TTC549 (cell line): ENCODE data around the gene ZNF135.
A peak's percentile ranks its signal among the peaks of the same experiment; 100 is the strongest.

ENCODE experiments used
- FAIRE-seq: peaks from 2 replicates; lab custom pipeline; 2012; peaks lifted over from hg19 to GRCh38; lab: Jason Lieb, UNC

Gene ZNF135

DNA sequence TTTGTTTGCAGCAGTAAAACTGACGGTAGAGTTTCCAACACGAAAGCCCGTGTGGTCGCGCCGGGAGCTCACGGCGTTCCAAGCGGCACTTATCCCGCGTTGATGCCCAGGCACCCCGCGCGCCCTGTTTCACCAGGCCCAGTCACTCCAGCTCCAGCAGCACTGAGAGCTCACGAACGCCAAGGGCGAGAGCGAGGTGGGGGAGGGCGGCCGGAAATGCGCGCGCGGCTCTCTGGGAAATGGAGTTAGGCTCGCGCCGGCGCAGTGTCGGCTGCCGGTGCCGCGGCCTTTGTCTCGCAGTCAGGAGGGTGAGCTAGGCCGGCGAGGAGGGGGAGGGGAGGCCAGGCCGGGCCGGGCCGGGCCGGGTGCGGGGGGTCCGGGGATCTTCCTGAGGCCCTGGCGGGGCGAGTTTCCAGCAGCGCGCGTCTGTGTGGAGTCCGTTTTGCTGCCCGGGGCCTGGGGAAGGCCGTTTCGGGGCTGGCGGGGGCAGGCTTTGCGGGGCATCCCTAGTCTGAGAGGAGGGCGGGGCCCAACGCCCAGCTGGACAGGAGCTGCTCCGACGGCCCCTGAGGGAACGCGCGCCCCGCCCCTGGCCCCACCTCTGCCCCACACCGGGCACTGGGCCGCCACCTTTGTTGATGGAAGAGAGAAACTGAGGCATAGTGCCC, at the start of gene ZNF135:
Gene ZNF135 (plus strand): TSS at position 280 of the 668 bp plus-strand sequence. CDS start 721 bp downstream, outside the sequence.
- FAIRE-seq = no peak

DNA sequence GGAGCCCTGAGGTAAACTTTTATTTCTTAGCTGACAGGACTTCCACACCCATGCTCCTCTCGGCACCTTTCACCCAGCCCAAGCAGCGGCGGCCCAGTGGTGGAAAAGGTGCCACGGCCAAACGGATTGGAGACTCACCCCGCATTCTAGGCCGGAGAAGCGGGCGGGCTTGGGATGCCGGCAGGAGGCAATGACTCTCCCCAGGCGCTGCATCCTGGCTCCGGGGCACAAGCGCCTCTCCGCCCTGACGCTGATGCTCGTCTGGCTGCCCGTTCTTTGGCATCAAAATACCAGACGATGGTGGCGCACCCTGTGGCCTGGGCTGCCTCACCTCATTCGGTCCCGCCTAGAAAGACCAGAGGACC, 49.8 kb upstream of the ZNF135 start:
- FAIRE-seq = no peak

GRCh38 chr19:58009666-58010301, 49.3 kb upstream of the ZNF135 start:
- FAIRE-seq = no peak

DNA sequence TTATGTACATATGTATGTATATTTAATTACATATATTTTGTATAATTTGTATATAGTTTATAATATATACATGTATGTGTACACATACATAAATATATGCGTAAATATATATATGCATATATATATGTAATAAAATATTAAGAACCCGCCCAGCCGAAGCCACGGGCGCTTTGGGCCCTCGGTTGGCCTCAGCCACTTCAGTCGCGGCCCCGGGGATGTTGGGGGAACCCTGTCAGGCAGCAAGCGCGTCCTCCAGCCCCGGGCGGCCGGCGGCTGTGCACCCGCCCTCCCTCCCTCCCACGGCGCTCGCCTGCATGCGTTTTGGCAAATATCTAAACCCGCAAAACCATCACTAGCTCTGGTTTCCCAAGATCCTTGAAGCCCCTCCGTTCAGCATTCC, 48.6 kb upstream of the ZNF135 start:
- no peak for FAIRE-seq

- no peak for FAIRE-seq
Measured at GRCh38 chr19:58014141-58014540, 44.9 kb upstream of the ZNF135 start.

GRCh38 chr19:58020129-58020528, 39.0 kb upstream of the ZNF135 start:
- FAIRE-seq = no peak

- no peak for FAIRE-seq
Measured at GRCh38 chr19:58021541-58022282, 37.4 kb upstream of the ZNF135 start.

DNA sequence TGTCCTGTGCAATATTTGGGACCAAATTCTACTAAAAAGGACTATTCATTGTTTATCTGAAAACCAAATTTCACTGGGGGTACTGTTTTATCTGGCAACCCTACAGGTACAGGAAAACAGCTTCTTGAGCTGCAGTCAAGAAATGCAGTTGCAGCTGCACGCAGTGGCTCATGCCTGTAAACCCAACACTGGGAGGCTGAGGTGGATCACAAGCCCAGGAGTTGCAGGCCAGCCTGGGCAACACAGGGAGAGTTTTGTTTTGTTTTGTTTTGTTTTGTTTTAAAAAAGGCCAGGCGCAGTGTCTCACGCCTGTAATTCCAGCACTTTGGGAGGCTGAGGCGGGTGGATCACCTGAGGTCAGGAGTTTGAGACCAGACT, 36.8 kb upstream of the ZNF135 start:
- FAIRE-seq = no peak

GRCh38 chr19:58024661-58025060, 34.4 kb upstream of the ZNF135 start:
- no peak for FAIRE-seq

DNA sequence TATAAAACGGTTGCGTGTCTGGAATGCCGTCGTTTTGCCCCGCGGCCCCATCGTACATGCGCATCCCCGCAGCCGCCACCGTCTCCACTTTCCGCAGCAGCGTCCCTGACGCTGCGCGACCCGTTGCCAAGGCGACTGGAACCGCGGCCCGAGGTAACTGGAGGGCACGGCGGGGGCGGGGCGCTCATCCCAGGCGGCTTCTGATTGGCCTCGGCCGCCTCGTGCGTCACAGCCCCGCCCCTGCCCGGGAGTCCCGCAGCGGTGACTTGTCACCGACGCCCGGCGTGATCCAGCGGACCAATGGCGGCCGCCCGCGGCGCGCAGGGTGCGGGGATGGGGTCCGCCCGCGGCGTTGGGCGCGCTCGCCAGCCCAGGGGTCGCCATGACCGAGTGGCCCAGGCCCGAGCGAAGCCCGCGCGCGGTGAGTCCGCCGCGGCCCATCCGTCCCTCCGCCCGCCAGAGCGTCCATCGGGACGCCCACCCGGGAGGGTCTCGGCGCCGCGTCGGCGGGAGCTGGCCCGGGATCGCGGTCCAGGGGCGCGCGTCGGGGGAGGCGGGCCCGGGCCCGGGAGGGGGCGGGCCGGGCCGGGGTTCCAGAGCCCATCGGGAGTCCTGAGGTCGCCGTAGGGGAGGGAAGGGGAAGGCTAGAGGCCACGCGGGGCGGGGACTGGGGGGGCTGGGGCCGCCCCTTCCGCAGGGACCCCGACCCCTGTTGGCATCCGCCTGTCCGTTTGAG, 25.2 kb upstream of the ZNF135 start, which contains the start of gene ZSCAN1:
Gene ZSCAN1 (plus strand): TSS at position 285 of the 736 bp plus-strand sequence. CDS start 3,812 bp downstream, outside the sequence.
- peak; percentile 13 for FAIRE-seq

DNA sequence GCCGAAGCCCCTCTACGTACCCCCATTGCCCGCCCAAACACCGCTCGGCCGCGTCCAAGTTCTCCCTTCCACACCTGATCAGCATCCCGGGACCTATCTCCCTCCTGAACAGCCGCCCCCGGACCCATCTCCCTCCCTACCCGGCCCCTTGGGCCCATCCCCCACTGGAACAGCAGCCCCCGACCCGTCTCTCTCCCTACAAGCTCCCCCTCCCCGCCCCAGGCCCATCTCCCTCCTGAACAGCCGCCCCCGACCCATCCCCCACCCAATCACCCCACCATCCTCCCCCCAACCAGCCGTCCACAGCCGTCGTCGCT, 24.6 kb upstream of the ZNF135 start:
- no peak for FAIRE-seq

- no peak for FAIRE-seq
Measured at GRCh38 chr19:58035863-58036262, 23.2 kb upstream of the ZNF135 start.

DNA sequence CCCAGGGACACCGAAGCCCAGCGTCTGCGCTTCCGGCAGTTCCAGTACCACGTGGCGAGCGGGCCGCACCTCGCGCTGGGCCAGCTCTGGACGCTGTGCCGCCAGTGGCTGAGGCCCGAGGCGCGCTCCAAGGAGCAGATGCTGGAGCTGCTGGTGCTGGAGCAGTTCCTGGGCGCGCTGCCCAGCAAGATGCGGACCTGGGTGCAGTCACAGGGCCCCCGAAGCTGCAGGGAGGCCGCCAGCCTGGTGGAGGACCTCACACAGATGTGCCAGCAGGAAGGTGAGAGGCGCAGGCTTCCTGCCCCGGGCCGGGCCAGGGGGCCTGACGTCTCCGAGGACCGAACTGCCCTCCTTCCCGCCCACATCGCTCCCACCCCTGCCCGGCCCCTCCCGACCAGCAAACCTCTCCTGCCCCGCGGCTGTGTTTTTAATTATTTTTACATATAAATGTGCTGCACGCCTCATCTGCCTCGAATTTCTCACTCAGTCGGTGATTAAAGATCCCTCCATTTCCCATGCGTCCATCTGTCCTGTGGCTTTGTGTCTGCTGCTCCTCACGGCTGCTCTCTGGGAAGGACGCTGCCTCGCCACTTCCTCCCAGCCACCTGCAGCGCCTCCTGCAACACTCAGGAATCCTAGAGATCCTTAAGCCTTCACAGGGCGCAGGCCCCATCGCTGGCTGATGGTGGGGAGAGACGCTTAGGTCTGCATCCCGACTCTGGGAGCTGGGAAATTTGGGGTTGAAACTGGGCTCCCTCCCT, 21.0 kb upstream of the ZNF135 start:
- no peak for FAIRE-seq

DNA sequence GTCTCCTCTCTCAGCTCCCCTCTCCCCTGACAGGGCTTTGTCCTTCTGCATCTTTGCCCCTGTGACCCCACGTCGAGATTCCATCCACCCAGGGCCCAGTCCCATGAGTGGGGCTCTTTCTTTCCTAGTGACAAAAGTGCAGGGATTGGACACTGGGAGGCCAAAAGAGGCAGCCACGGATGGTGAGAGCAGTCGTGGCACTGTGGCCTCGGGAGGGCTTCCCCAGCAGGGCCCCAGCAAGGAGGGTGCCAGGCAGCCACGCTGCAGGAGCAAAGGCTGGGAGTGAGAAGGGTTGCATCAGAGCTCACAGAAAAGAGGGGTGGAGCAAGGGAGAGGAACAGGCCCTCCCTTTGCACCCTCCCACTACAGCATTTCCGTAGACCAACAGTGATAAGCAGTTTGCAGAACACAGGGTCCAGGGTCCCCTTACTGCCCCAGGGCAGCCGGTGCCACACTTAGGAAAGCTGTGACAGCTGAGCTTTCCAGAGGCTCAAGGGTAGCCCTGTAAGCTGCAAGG, 20.3 kb upstream of the ZNF135 start:
- no peak for FAIRE-seq

DNA sequence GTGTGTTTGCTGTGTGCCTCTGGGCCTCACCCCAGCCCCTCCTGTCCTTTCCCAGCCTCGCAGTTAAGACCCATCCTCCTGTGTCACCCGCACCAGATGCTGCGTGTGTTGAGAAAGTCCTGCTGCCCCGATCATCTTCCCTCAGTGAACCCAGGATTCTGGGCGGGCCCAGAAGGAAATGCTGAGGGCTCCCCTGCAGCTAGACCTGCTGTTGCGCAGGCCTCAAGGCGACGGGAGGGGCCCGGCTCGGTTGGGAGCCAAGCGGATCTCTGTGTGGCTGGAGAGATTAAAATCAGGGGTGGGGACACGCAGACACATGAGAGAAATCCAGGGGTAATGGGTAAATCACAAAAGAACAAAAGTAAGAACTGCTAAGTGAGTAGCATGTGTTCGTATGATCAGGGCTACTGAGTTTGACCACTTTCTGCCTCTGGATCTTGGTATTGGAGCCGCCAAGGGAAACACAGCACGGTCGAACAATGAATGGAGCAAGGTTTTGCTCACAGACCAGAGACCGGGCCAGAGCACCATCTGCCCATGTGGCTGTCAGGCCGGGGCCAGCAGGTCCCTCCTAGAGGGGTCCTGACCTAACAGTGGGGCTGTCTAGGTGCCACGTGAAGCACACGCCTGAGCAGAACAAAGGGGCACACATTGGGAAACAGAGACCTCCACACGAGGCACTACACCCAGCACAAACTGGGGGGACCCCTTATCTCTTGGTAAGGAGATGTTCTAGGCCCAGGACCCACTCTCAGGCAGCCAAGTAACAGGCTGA, 18.1 kb upstream of the ZNF135 start:
- no peak for FAIRE-seq

- FAIRE-seq = no peak
Measured at GRCh38 chr19:58042495-58043340, 16.4 kb upstream of the ZNF135 start.

DNA sequence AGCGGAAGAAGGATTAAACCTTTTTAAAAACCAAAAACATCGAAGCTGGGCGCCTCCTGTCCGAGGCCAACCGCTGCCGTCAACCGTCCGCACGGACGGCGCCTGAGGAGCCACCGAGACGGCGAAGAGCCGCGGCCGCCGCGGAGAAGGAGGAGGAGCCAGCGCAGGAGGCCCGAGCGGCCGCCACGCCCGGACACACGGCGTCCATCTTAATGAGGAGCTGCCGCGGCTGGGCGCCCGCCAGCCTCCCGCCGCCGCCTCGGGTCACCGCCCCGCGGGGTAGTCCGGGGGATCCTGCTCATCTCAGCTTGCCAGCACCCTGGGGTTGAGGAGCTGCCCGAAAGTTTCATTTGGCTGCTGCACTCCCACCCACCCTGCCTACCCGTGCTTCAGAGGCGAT, 14.7 kb upstream of the ZNF135 start:
- no peak for FAIRE-seq

DNA sequence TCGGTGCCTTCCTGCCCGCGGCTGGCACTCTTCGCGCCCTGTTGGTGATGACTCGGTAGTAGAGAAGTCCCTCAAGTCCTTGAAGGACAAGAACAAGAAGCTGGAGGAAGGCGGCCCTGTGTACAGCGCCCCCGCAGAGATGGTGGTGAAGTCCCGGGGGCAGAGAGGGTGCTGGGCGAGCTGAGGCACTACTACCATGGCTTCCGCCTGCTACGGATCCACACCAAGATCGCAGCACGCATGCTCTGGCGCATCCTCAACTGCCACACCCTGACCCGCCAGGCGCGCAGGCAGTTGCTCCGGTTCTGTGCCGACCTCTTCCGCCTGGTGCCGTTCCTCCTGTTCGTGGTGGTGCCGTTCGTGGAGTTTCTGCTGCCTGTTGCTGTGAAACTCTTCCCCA, 14.2 kb upstream of the ZNF135 start:
- no peak for FAIRE-seq

DNA sequence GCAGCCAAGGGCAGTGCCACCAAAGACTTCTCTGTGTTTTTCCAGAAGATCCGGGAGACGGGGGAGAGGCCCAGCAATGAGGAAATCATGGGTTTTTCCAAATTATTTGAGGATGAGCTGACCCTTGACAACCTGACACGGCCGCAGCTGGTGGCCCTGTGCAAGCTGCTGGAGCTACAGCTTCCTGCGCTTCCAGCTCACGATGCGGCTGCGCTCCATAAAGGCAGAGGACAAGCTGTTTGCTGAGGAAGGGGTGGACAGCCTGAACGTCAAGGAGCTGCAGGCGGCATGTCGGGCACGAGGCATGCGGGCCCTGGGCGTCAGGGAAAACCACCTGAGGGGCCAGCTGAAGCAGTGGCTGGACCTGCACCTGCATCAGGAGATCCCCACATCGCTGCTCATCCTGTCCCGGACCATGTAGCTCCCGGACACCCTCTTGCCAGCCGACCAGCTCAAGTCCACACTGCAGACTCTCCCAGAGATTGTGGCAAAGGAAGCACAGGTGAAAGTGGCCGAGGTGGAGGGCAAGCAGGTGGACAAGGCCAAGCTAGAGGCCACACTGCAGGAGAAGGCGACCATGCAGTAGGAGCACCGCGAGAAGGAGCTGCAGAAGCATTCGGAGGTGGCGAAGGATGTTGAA, 13.6 kb upstream of the ZNF135 start:
- no peak for FAIRE-seq

- FAIRE-seq = no peak
Measured at GRCh38 chr19:58046856-58047255, 12.2 kb upstream of the ZNF135 start.
